HG02588 (cell line): Measurements from ENCODE around the gene PSMD4.
A peak's percentile ranks its signal among the peaks of the same experiment; 100 is the strongest.
"Not testable (repeated sequence)": the region's sequence is repeated elsewhere in the genome, so short reads cannot be mapped to it uniquely, and the experiment has no call there.

Experiments
- ATAC-seq: cut with Tn5 transposase; IDR thresholded peaks from one replicate; pipeline ENCODE4 v1.9.1; 2021; ENCODE audit warnings: mild to moderate bottlenecking, moderate library complexity; ENCODE audit not compliant: unreplicated experiment

The PSMD4 gene

GRCh38 chr1:151267760-151268159 lies 13.2 kb downstream of the PSMD4 start:
- ATAC-seq: no peak

- no peak for ATAC-seq
These were observed 19.5 kb downstream of the PSMD4 start for GRCh38 chr1:151273924-151274466.

GRCh38 chr1:151275341-151275740 lies 20.8 kb downstream of the PSMD4 start:
- ATAC-seq: not testable (repeated sequence)

- ATAC-seq: no peak
These were observed 22.7 kb downstream of the PSMD4 start for GRCh38 chr1:151277249-151277648.

GRCh38 chr1:151281225-151281968 lies 26.9 kb downstream of the PSMD4 start:
- ATAC-seq: peak; percentile 30

GRCh38 chr1:151281969-151282882 lies 27.7 kb downstream of the PSMD4 start, which contains the start of gene ZNF687:
ZNF687 (plus strand) TSS chr1:151282299; CDS start chr1:151286292, 3,993 bp downstream.
- ATAC-seq: peak; percentile 82

GRCh38 chr1:151282883-151283725 lies 28.6 kb downstream of the PSMD4 start:
- no peak for ATAC-seq

GRCh38 chr1:151284013-151284577 lies 29.6 kb downstream of the PSMD4 start:
- ATAC-seq: no peak

- no peak for ATAC-seq
These were observed 32.2 kb downstream of the PSMD4 start for GRCh38 chr1:151286619-151287340.

GRCh38 chr1:151287341-151287699 lies 32.8 kb downstream of the PSMD4 start:
- no peak for ATAC-seq

- no peak for ATAC-seq
These were observed 33.4 kb downstream of the PSMD4 start for GRCh38 chr1:151287767-151288500.

GRCh38 chr1:151288502-151288901 lies 34.0 kb downstream of the PSMD4 start:
- no peak for ATAC-seq

GRCh38 chr1:151289080-151289935 lies 34.8 kb downstream of the PSMD4 start:
- no peak for ATAC-seq

GRCh38 chr1:151289991-151290708 lies 35.6 kb downstream of the PSMD4 start:
- no peak for ATAC-seq

- ATAC-seq: no peak
These were observed 36.3 kb downstream of the PSMD4 start for GRCh38 chr1:151290709-151291303.

GRCh38 chr1:151292207-151293030 lies 37.9 kb downstream of the PSMD4 start:
- ATAC-seq: no peak
